Naive thymus-derived CD8-positive, alpha-beta T cell (primary cell): ENCODE results near the gene MEGF11. TPM values are rescaled to one million over a fixed set of nuclear protein-coding genes. Genes with fewer than 3 reads are reported as not detected.
A peak's percentile ranks its signal among the peaks of the same experiment; 100 is the strongest.

Source experiments
- ATAC-seq, 2 donors: fragments of 150-1000 bp; cut with Tn5 transposase in 1 of 2; sonication (Bioruptor Pico), chemical (Tn5 transposase) in 1 of 2; 1 replicate in 1 of 2; 2 replicates in 1 of 2; pipeline ENCODE4 v1.10.0; 2021; ENCODE audit warnings: mild to moderate bottlenecking in 2 of 2, moderate library complexity in 2 of 2
- POLR2A ChIA-PET: fragments of 350-600 bp; sonication (Branson Sonifier 250); formaldehyde crosslinking; loops from one replicate; lab custom pipeline; 2021; ENCODE audit warnings: antibody characterized with exemption; lab: Charles Lee
- DNase-seq, 10 donors: peaks; one replicate each; pipeline versions ENCODE4 v3.0.0 to v3.0.0-alpha.2; 2020 to 2022
- H3K27ac Mint-ChIP-seq, 10 donors: one replicate each; pipeline ENCODE4 v1.8.0; 2020 to 2022; ENCODE audit warnings: mild to moderate bottlenecking in 10 of 10, mixed read lengths in 10 of 10, moderate library complexity in 4 of 10, inconsistent platforms in 1 of 10
- H3K27me3 Mint-ChIP-seq, 5 donors: one replicate each; pipeline ENCODE4 v1.8.0; 2021 to 2022; ENCODE audit warnings: mixed read lengths in 5 of 5
- H3K36me3 Mint-ChIP-seq, 3 donors: one replicate each; pipeline ENCODE4 v1.8.0; 2020 to 2022; ENCODE audit warnings: mixed read lengths in 3 of 3, mild to moderate bottlenecking in 2 of 3, inconsistent platforms in 1 of 3
- H3K4me1 Mint-ChIP-seq, 4 donors: one replicate each; pipeline ENCODE4 v1.8.0; 2021 to 2022; ENCODE audit warnings: mixed read lengths in 4 of 4
- H3K4me3 Mint-ChIP-seq, 10 donors: one replicate each; pipeline ENCODE4 v1.8.0; 2020 to 2022; ENCODE audit warnings: mild to moderate bottlenecking in 10 of 10, mixed read lengths in 10 of 10, moderate library complexity in 6 of 10, inconsistent platforms in 1 of 10
- H3K9me3 Mint-ChIP-seq, 9 donors: one replicate each; pipeline ENCODE4 v1.8.0; 2020 to 2022; ENCODE audit warnings: mixed read lengths in 9 of 9, mild to moderate bottlenecking in 3 of 9, inconsistent platforms in 1 of 9, moderate library complexity in 1 of 9
- polyA plus RNA-seq, 3 donors: library from polyadenylated mRNA; unstranded; fragments of 300-500 nt; fragmentation: Illumina TruSeq; gene quantifications; one replicate each; pipeline ENCODE4 v1.2.3, GENCODE V29; 2021
- total RNA-seq, 8 experiments: library from RNA in 2 of 8; stranded (reverse) in 2 of 8; gene quantifications; one replicate each; pipeline ENCODE4 v1.2.3 and lab custom pipeline; 2021 to 2026

Gene MEGF11
- total and polyA plus RNA-seq, 5 experiments from 2014 or later: not detected

DNA sequence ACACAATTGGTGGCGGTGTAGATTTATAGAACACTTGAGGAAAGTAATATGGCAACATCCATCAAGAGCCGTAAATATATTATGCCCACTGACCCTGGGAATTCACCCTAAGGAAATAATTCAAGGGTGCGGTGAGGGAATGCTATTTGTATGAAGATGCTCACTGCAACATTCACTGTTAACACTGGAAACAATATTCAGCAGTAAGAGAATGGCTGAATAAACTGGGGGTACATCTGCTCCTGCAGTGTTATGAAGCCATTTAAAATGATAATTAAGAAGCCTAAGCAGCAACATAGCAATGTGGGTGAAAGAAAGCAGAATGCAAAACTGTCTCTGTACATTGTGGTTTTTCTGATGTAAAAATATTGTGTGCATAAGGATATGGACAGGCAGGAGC, 296.7 kb downstream of the MEGF11 start:
- Mint-ChIP-seq H3K27me3 (peaks cover 0 to 20% (median 5%) of the 10 kb centered on the region in 5 donors), H3K9me3 (no peaks in the 10 kb centered on the region), H3K4me3 (no peak overlapping the region), H3K27ac (no peak overlapping the region), H3K36me3 (no peaks in the 10 kb centered on the region), H3K4me1 (peaks cover 0 to 8% (median 2%) of the 10 kb centered on the region in 4 donors)
- DNase-seq: no peak
- ATAC-seq: no peak
- POLR2A ChIA-PET: no interaction called here

DNA sequence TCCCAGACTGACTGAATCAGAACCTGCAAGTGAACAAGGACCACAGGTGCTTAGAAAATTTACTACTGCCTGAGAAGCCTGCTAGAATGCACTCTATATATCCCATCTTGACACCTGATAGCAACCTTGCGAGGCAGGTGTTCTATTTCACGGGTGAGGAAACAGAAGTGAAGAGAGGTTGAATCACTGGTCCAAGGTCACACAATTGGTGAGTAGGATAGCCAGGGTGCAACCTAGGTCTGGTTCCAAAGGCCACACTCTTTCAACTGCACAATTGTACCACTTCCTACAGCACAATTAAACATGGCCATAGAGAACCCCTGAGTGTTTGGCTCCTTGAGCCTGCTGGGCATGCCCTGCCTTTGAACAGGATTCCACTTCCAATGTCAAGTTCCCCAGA, 297.2 kb downstream of the MEGF11 start:
- H3K9me3 Mint-ChIP-seq: no peaks in the 10 kb centered on the region
- POLR2A ChIA-PET: no interaction called here
- peaks cover 0 to 7% (median 2%) of the 10 kb centered on the region in 4 donors for H3K4me1 Mint-ChIP-seq
- ATAC-seq: no peak
- no peak overlapping the region for H3K4me3 Mint-ChIP-seq
- H3K36me3 Mint-ChIP-seq: no peaks in the 10 kb centered on the region
- DNase-seq: no peak
- H3K27ac Mint-ChIP-seq: no peak overlapping the region
- H3K27me3 Mint-ChIP-seq: peaks cover 0 to 15% (median 5%) of the 10 kb centered on the region in 5 donors

DNA sequence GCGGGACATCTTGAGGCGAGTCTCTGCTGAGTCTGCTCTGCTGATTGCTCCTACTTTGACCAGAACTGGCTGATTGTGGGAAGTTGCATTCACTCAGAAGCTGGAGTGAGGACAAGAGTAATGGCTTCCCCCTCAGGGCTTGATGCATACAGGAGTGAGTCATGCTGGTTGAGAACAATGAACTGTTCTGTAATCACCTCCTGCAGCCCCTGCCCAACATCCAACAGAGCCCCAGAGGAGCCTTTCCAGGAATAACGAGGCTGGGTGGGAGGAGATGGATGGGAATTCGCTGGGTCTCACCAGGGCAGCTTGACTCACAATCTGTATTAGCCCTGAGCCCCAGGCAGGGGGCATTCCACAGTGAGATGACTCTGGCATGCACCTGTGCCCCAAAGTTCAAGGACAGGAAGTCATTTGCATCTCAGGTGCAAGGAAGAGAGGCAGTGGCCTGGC, 299.2 kb downstream of the MEGF11 start:
- Mint-ChIP-seq H3K4me3 (no peak overlapping the region), H3K9me3 (no peaks in the 10 kb centered on the region), H3K4me1 (no peaks in the 10 kb centered on the region), H3K27ac (no peak overlapping the region), H3K36me3 (no peaks in the 10 kb centered on the region), H3K27me3 (peaks cover 0 to 9% (median 4%) of the 10 kb centered on the region in 5 donors)
- no peak for DNase-seq
- ATAC-seq: no peak
- POLR2A ChIA-PET: no interaction called here

DNA sequence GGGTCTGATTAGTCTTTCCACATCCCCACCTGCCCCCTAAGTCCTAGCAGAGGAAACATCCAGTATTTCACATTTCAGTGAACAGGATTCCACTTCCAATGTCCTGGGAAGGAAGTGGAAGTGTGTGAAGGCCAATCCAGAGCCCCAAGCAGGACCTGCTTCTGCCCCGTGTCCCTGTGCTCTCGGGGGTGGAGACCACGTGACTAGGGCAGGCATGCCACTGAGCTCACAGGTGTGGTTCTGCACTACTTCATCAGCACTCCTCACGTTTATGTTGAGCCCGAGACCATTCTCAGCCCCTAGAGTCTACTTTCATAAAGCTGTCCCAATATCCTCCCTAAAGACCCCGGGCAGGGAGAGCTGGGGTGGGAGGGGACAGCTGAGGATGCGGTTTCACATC, 299.9 kb downstream of the MEGF11 start:
- POLR2A ChIA-PET: no interaction called here
- no peak for ATAC-seq
- no peak overlapping the region for H3K4me3 Mint-ChIP-seq
- no peaks in the 10 kb centered on the region for H3K4me1 Mint-ChIP-seq
- H3K36me3 Mint-ChIP-seq: no peaks in the 10 kb centered on the region
- DNase-seq: no peak
- peaks cover 3 to 9% (median 4%) of the 10 kb centered on the region in 5 donors for H3K27me3 Mint-ChIP-seq
- H3K27ac Mint-ChIP-seq: no peak overlapping the region
- H3K9me3 Mint-ChIP-seq: no peaks in the 10 kb centered on the region

DNA sequence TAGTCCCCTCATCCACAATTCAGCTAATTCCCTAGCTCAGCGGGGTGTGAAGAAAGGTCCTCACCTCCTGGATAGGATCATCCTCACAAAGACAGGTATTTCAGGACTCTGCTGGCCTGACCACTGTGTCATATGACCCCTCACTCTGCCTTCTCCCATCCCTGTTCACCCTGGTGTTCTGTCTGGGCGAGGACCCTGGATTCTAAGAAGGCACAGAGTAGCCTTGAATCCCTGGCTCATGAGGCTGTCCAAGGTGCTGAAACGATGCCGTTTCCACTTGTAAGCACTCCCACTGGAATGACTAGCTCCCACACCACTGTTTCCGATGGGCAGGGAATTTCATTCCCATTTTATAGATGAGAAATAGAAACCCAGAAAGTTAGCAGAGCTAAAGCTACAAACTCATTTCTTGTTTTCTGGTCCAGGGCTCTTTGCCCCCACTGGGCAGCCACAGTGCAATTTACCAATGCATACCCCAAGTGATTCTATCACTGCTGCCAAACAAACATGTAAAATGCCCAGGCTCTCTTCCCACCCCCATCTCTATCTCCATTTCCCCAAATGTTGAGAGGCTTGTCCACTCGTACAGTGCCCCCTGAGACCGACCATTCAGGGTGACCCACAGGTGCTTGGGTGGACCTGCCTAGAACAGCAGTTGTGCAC, 301.0 kb downstream of the MEGF11 start:
- Mint-ChIP-seq H3K4me1 (no peaks in the 10 kb centered on the region), H3K9me3 (no peaks in the 10 kb centered on the region), H3K36me3 (no peaks in the 10 kb centered on the region), H3K4me3 (no peak overlapping the region), H3K27ac (no peak overlapping the region), H3K27me3 (peaks cover 3 to 9% (median 4%) of the 10 kb centered on the region in 5 donors)
- no peak for DNase-seq
- ATAC-seq: no peak
- POLR2A ChIA-PET: interaction anchor here (0.5 kb wide), 1 partner anchor 1440 kb away, joined by 4 read pairs; no protein-coding TSS in a partner anchor

DNA sequence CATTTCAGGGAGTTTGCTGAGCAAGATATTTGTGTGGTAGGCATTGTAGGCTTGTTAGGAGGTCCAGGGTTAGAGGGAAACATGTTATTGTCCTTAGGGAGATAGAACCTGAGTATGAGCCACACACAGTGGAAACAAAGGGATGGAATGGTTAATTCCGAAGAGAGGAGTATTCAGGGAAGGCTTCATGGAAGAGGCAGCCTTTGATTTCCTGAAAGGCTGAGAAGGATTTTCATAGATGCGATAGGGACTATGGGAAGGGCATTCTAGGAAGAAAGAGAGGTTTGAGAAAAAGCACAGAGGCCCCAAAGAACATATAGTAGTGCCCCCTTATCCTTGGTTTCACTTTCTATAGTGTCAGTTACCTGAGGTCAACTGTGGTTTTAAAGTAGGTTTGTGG, 302.5 kb downstream of the MEGF11 start:
- POLR2A ChIA-PET: no interaction called here
- no peaks in the 10 kb centered on the region for H3K4me1 Mint-ChIP-seq
- H3K9me3 Mint-ChIP-seq: no peaks in the 10 kb centered on the region
- ATAC-seq (no peak), DNase-seq (no peak)
- peak overlapping the region in 1 of 10 donors; percentile 34 for H3K27ac Mint-ChIP-seq
- peaks cover 3 to 9% (median 4%) of the 10 kb centered on the region in 5 donors for H3K27me3 Mint-ChIP-seq
- no peak overlapping the region for H3K4me3 Mint-ChIP-seq
- no peaks in the 10 kb centered on the region for H3K36me3 Mint-ChIP-seq

DNA sequence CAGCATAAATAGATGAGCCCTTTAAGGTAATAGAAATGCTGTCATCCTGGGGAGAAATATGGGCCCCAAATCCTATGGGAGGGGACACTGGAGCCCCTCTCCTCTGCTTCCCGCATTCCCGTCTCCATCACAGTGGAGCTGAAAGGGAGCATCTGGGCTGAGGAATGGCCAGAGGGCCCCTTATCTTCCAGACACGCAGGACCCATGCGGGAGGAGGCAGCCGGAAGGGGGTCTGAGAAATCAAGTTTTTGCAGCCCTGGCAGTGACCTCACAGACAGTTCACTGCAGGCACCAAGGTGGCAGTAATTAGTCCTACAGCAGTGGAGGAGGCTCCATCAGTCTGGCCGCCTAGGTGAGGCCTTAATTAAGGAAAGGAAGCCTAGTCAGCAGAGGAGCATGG, 304.1 kb downstream of the MEGF11 start:
- POLR2A ChIA-PET: no interaction called here
- Mint-ChIP-seq H3K27me3 (peaks cover 3 to 9% (median 4%) of the 10 kb centered on the region in 5 donors), H3K4me3 (no peak overlapping the region), H3K4me1 (no peaks in the 10 kb centered on the region), H3K27ac (no peak overlapping the region), H3K9me3 (no peaks in the 10 kb centered on the region), H3K36me3 (no peaks in the 10 kb centered on the region)
- no peak for ATAC-seq
- DNase-seq: no peak

DNA sequence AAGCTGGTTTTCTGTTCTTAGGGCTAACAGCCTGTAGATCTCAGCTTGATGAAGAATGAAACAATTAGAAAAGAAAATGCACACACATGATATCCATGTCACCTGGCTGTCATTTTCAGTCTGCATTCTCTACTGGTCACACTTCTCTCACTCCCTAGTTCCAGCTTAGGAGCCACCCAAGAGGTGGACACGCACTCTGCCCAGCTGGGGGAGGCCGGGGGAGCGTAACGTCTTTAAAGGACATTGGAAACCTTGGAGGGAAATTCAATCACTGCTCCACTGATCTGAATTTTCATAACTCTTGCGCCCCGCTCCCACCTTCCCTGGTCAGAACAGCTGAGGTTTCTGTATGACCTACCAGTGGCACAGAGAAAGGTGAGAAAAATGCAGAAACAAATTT, 304.5 kb downstream of the MEGF11 start:
- ATAC-seq (no peak), DNase-seq (no peak)
- Mint-ChIP-seq H3K27me3 (peaks cover 3 to 10% (median 4%) of the 10 kb centered on the region in 5 donors), H3K4me1 (no peaks in the 10 kb centered on the region), H3K27ac (no peak overlapping the region), H3K9me3 (no peaks in the 10 kb centered on the region), H3K4me3 (no peak overlapping the region), H3K36me3 (no peaks in the 10 kb centered on the region)
- POLR2A ChIA-PET: no interaction called here

DNA sequence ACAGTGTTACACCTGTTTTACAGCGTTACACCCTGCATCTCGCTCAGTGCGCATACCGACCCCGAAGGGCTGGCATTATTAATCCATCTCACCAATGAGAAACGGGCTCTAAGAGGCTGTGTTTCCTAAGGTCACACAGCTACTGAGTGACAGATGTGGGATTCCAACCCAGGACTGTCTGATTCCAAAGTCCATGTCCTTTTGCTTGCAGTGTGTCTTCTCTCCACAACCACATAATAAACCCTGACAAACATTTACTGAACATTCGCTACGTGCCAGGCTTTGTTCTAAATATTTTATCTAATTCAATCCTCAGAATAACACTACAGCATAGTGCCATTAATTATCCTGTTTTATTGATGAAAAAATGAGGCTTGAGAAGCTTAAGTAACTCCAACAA, 305.2 kb downstream of the MEGF11 start:
- Mint-ChIP-seq H3K27ac (no peak overlapping the region), H3K36me3 (no peaks in the 10 kb centered on the region), H3K27me3 (peaks cover 3 to 16% (median 4%) of the 10 kb centered on the region in 5 donors), H3K9me3 (no peaks in the 10 kb centered on the region), H3K4me3 (no peak overlapping the region), H3K4me1 (no peaks in the 10 kb centered on the region)
- no peak for DNase-seq
- POLR2A ChIA-PET: no interaction called here
- no peak for ATAC-seq

DNA sequence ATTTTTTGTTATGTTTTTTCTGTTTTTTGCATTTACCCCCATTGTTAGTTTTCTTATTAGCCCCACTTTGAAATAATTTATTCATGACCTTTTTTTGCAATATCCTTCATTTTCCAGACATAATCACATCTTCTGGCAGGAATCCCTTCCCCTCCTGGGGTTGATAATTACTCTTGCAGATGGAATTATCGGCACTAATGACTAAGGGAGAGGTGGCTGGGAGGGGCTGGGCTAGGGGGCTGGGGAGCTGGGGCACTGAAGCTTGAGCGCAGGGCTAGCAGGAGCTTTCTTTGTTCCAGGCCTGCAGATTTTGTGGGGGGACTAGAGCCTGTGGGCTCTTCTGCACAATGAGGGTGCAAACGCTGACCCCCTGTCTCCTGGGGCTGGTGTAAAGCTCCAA, 306.5 kb downstream of the MEGF11 start:
- Mint-ChIP-seq H3K36me3 (no peaks in the 10 kb centered on the region), H3K4me1 (peaks cover 2 to 6% (median 3%) of the 10 kb centered on the region in 4 donors), H3K27me3 (peaks cover 0 to 16% (median 3%) of the 10 kb centered on the region in 5 donors), H3K27ac (peak overlapping the region in 1 of 10 donors; percentile 4), H3K9me3 (no peaks in the 10 kb centered on the region), H3K4me3 (no peak overlapping the region)
- no peak for ATAC-seq
- DNase-seq: no peak
- POLR2A ChIA-PET: no interaction called here

DNA sequence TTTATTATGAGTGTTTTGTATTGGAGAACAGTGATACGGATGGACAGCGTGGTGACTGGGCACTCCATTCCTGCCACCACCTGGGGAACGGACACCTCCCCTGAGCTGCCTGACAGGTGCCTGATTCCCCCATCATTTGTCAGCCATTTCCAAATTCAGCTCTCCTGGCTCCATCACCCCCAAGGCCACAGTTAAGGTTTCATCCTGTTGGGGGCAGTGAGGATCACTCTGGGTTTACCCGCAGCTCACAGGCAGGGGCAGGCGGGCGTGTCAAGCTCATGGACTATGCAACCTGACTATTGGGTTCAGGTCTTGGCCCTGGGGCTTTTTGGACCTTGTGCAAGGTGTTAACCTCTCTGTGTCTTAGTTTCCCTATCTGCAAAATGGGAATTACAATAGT, 307.9 kb downstream of the MEGF11 start:
- no peaks in the 10 kb centered on the region for H3K9me3 Mint-ChIP-seq
- no peaks in the 10 kb centered on the region for H3K36me3 Mint-ChIP-seq
- POLR2A ChIA-PET: no interaction called here
- no peak for ATAC-seq
- H3K27ac Mint-ChIP-seq: no peak overlapping the region
- no peak overlapping the region for H3K4me3 Mint-ChIP-seq
- H3K27me3 Mint-ChIP-seq: peaks cover 0 to 14% (median 3%) of the 10 kb centered on the region in 5 donors
- no peak for DNase-seq
- H3K4me1 Mint-ChIP-seq: peaks cover 2 to 7% (median 3%) of the 10 kb centered on the region in 4 donors

DNA sequence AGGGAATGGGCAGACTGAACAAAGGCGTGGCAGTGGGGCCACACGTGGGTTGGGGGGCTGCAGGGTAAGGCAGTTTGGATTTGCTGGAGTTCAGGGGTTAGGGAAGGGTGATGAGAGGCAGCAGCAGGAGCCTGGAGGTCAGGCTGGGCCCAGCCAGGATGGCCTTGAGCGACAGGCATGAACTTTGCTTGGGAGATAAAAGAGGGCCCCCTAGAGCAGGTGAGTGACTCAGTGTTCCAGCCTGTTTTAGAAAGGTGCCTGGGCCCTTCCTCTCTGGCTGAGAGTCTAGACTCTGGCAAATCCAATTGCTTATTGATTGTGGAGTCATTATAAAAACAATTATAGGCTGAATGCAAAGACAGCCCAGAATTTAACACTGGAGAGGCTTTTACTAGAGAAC, 309.1 kb downstream of the MEGF11 start:
- Mint-ChIP-seq H3K4me3 (no peak overlapping the region), H3K9me3 (no peaks in the 10 kb centered on the region), H3K27ac (peak overlapping the region in 1 of 10 donors; percentile 32), H3K27me3 (peaks cover 0 to 10% (median 3%) of the 10 kb centered on the region in 5 donors), H3K4me1 (peaks cover 2 to 7% (median 3%) of the 10 kb centered on the region in 4 donors), H3K36me3 (no peaks in the 10 kb centered on the region)
- POLR2A ChIA-PET: no interaction called here
- no peak for ATAC-seq
- DNase-seq: no peak

DNA sequence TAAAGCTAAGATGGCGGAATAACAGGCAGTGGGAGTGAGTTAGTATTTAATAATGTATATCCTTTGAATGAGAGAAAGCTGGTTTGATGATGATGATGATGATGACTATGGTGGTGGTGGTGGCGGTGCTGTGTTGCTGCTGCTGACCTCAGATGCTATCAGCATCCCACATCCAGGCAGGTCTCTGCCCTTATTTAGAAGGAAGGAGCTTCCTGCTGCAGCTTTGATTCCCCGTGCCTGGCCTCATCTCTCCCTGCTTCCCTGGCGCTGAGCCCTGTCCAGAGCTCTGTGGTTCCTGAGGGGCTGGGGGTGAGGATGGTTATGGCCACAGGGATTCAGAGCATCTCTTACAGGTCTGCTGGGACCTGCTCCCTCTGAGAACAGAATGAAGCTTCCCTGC, 311.1 kb downstream of the MEGF11 start:
- Mint-ChIP-seq H3K4me1 (peaks cover 2 to 12% (median 3%) of the 10 kb centered on the region in 4 donors), H3K27me3 (peaks cover 0 to 10% (median 0%) of the 10 kb centered on the region in 5 donors), H3K27ac (no peak overlapping the region), H3K9me3 (no peaks in the 10 kb centered on the region), H3K36me3 (no peaks in the 10 kb centered on the region), H3K4me3 (no peak overlapping the region)
- ATAC-seq (peak in 1 of 2 donors; percentile 54), DNase-seq (peak in 1 of 10 donors; percentile 10)
- POLR2A ChIA-PET: no interaction called here

DNA sequence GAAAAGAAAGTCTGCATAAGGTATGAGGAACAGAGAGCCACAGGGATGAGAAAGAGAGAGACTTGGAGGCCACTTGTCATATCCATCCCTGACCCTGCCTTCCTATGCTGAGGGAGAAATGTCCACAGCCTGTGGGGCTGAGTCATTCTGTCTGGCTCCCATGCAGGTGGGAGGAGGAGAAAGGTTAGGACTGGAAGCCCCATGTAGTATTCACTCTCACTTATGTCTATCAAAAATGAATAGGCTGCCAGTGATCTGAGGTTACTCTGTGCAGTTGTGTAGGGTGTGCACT, 313.0 kb downstream of the MEGF11 start:
- DNase-seq: no peak
- no peak overlapping the region for H3K4me3 Mint-ChIP-seq
- H3K27ac Mint-ChIP-seq: no peak overlapping the region
- no peaks in the 10 kb centered on the region for H3K36me3 Mint-ChIP-seq
- peaks cover 0 to 10% (median 0%) of the 10 kb centered on the region in 5 donors for H3K27me3 Mint-ChIP-seq
- peaks cover 2 to 14% (median 3%) of the 10 kb centered on the region in 4 donors for H3K4me1 Mint-ChIP-seq
- ATAC-seq: no peak
- no peaks in the 10 kb centered on the region for H3K9me3 Mint-ChIP-seq
- POLR2A ChIA-PET: no interaction called here
